ENCODE measurements around the gene EMP2.

EMP2 gene

GRCh38 chr16:10497132-10498101 lies 83.0 kb downstream of the EMP2 start:
- Histone ChIP-seq H3K4me1 (ENCODE audit: control insufficient read depth in 5 of 5, insufficient read depth in 5 of 5, low read length in 5 of 5) (no peaks in the 10 kb centered on the region), H3K36me3 (ENCODE audit: control insufficient read depth in 5 of 5, insufficient read depth in 5 of 5, low read length in 5 of 5) (peaks cover 0 to 2% (median 0%) of the 10 kb centered on the region in 5 donors), H3K4me3 (ENCODE audit: low read depth in 1 of 5, low read length in 5 of 5) (no peak overlapping the region), H3K27ac (ENCODE audit: low read depth, low read length) (no peak overlapping the region), H3K9me3 (ENCODE audit: control insufficient read depth in 5 of 5, low read length in 5 of 5) (peaks cover 0 to 11% (median 8%) of the 10 kb centered on the region in 5 donors), H3K9ac (ENCODE audit: low read length in 5 of 5) (no peak overlapping the region), H3K27me3 (ENCODE audit: control insufficient read depth in 5 of 5, insufficient read depth in 4 of 5, low read length in 5 of 5) (no peaks in the 10 kb centered on the region)

GRCh38 chr16:10495031-10495345 lies 85.4 kb downstream of the EMP2 start:
- peaks cover 0 to under 1% (median 0%) of the 10 kb centered on the region in 5 donors for H3K4me1 ChIP-seq (ENCODE audit: control insufficient read depth in 5 of 5, insufficient read depth in 5 of 5, low read length in 5 of 5)
- no peaks in the 10 kb centered on the region for H3K27me3 ChIP-seq (ENCODE audit: control insufficient read depth in 5 of 5, insufficient read depth in 4 of 5, low read length in 5 of 5)
- no peak overlapping the region for H3K27ac ChIP-seq (ENCODE audit: low read depth, low read length)
- H3K9me3 ChIP-seq (ENCODE audit: control insufficient read depth in 5 of 5, low read length in 5 of 5): peaks cover 0 to 11% (median 8%) of the 10 kb centered on the region in 5 donors
- no peak overlapping the region for H3K4me3 ChIP-seq (ENCODE audit: low read depth in 1 of 5, low read length in 5 of 5)
- no peak overlapping the region for H3K9ac ChIP-seq (ENCODE audit: low read length in 5 of 5)
- H3K36me3 ChIP-seq (ENCODE audit: control insufficient read depth in 5 of 5, insufficient read depth in 5 of 5, low read length in 5 of 5): peaks cover 0 to 2% (median 0%) of the 10 kb centered on the region in 5 donors

GRCh38 chr16:10494343-10495030 lies 85.9 kb downstream of the EMP2 start:
- peaks cover 0 to 2% (median 0%) of the 10 kb centered on the region in 5 donors for H3K36me3 ChIP-seq (ENCODE audit: control insufficient read depth in 5 of 5, insufficient read depth in 5 of 5, low read length in 5 of 5)
- H3K4me3 ChIP-seq (ENCODE audit: low read depth in 1 of 5, low read length in 5 of 5): no peak overlapping the region

GRCh38 chr16:10493276-10493675 lies 87.1 kb downstream of the EMP2 start:
- Histone ChIP-seq H3K36me3 (ENCODE audit: control insufficient read depth in 5 of 5, insufficient read depth in 5 of 5, low read length in 5 of 5) (peaks cover 0 to 2% (median 0%) of the 10 kb centered on the region in 5 donors), H3K9me3 (ENCODE audit: control insufficient read depth in 5 of 5, low read length in 5 of 5) (peaks cover 0 to 11% (median 8%) of the 10 kb centered on the region in 5 donors), H3K27me3 (ENCODE audit: control insufficient read depth in 5 of 5, insufficient read depth in 4 of 5, low read length in 5 of 5) (no peaks in the 10 kb centered on the region), H3K27ac (ENCODE audit: low read depth, low read length) (no peak overlapping the region), H3K9ac (ENCODE audit: low read length in 5 of 5) (no peak overlapping the region), H3K4me1 (ENCODE audit: control insufficient read depth in 5 of 5, insufficient read depth in 5 of 5, low read length in 5 of 5) (peaks cover 0 to 2% (median 0%) of the 10 kb centered on the region in 5 donors), H3K4me3 (ENCODE audit: low read depth in 1 of 5, low read length in 5 of 5) (no peak overlapping the region)

More at GRCh38 chr16:10494343-10495030, 85.9 kb downstream of the EMP2 start:
- Histone ChIP-seq H3K27ac (ENCODE audit: low read depth, low read length) (no peak overlapping the region), H3K27me3 (ENCODE audit: control insufficient read depth in 5 of 5, insufficient read depth in 4 of 5, low read length in 5 of 5) (no peaks in the 10 kb centered on the region), H3K9me3 (ENCODE audit: control insufficient read depth in 5 of 5, low read length in 5 of 5) (peaks cover 0 to 11% (median 8%) of the 10 kb centered on the region in 5 donors), H3K9ac (ENCODE audit: low read length in 5 of 5) (no peak overlapping the region), H3K4me1 (ENCODE audit: control insufficient read depth in 5 of 5, insufficient read depth in 5 of 5, low read length in 5 of 5) (peaks cover 0 to 2% (median 0%) of the 10 kb centered on the region in 5 donors)

- Histone ChIP-seq H3K27ac (ENCODE audit: low read depth, low read length) (no peak overlapping the region), H3K9ac (ENCODE audit: low read length in 5 of 5) (no peak overlapping the region), H3K27me3 (ENCODE audit: control insufficient read depth in 5 of 5, insufficient read depth in 4 of 5, low read length in 5 of 5) (no peaks in the 10 kb centered on the region), H3K36me3 (ENCODE audit: control insufficient read depth in 5 of 5, insufficient read depth in 5 of 5, low read length in 5 of 5) (peaks cover 0 to 5% (median 1%) of the 10 kb centered on the region in 5 donors), H3K4me1 (ENCODE audit: control insufficient read depth in 5 of 5, insufficient read depth in 5 of 5, low read length in 5 of 5) (peaks cover 0 to 2% (median 0%) of the 10 kb centered on the region in 5 donors), H3K4me3 (ENCODE audit: low read depth in 1 of 5, low read length in 5 of 5) (no peak overlapping the region), H3K9me3 (ENCODE audit: control insufficient read depth in 5 of 5, low read length in 5 of 5) (peaks cover 0 to 17% (median 6%) of the 10 kb centered on the region in 5 donors)
Observed at GRCh38 chr16:10490141-10490540, 90.3 kb downstream of the EMP2 start.

GRCh38 chr16:10485698-10486382 lies 94.6 kb downstream of the EMP2 start:
- peaks cover 0 to 2% (median 0%) of the 10 kb centered on the region in 5 donors for H3K4me1 ChIP-seq (ENCODE audit: control insufficient read depth in 5 of 5, insufficient read depth in 5 of 5, low read length in 5 of 5)
- no peaks in the 10 kb centered on the region for H3K27me3 ChIP-seq (ENCODE audit: control insufficient read depth in 5 of 5, insufficient read depth in 4 of 5, low read length in 5 of 5)
- H3K9me3 ChIP-seq (ENCODE audit: control insufficient read depth in 5 of 5, low read length in 5 of 5): peaks cover 0 to 10% (median 4%) of the 10 kb centered on the region in 5 donors
- H3K27ac ChIP-seq (ENCODE audit: low read depth, low read length): no peak overlapping the region
- H3K36me3 ChIP-seq (ENCODE audit: control insufficient read depth in 5 of 5, insufficient read depth in 5 of 5, low read length in 5 of 5): peaks cover 0 to 25% (median 10%) of the 10 kb centered on the region in 5 donors
- no peak overlapping the region for H3K4me3 ChIP-seq (ENCODE audit: low read depth in 1 of 5, low read length in 5 of 5)
- no peak overlapping the region for H3K9ac ChIP-seq (ENCODE audit: low read length in 5 of 5)

- Histone ChIP-seq H3K4me3 (ENCODE audit: low read depth in 1 of 5, low read length in 5 of 5) (no peak overlapping the region), H3K9ac (ENCODE audit: low read length in 5 of 5) (no peak overlapping the region), H3K36me3 (ENCODE audit: control insufficient read depth in 5 of 5, insufficient read depth in 5 of 5, low read length in 5 of 5) (peaks cover 0 to 27% (median 10%) of the 10 kb centered on the region in 5 donors), H3K27me3 (ENCODE audit: control insufficient read depth in 5 of 5, insufficient read depth in 4 of 5, low read length in 5 of 5) (no peaks in the 10 kb centered on the region), H3K27ac (ENCODE audit: low read depth, low read length) (no peak overlapping the region), H3K9me3 (ENCODE audit: control insufficient read depth in 5 of 5, low read length in 5 of 5) (peaks cover 0 to 10% (median 4%) of the 10 kb centered on the region in 5 donors), H3K4me1 (ENCODE audit: control insufficient read depth in 5 of 5, insufficient read depth in 5 of 5, low read length in 5 of 5) (peaks cover 0 to 2% (median 0%) of the 10 kb centered on the region in 5 donors)
Observed at GRCh38 chr16:10485159-10485558, 95.2 kb downstream of the EMP2 start.

GRCh38 chr16:10480151-10480550 lies 100.2 kb downstream of the EMP2 start:
- Histone ChIP-seq H3K27me3 (ENCODE audit: control insufficient read depth in 5 of 5, insufficient read depth in 4 of 5, low read length in 5 of 5) (no peaks in the 10 kb centered on the region), H3K9me3 (ENCODE audit: control insufficient read depth in 5 of 5, low read length in 5 of 5) (peaks cover 0 to 1% (median 0%) of the 10 kb centered on the region in 5 donors), H3K9ac (ENCODE audit: low read length in 5 of 5) (no peak overlapping the region), H3K36me3 (ENCODE audit: control insufficient read depth in 5 of 5, insufficient read depth in 5 of 5, low read length in 5 of 5) (peaks cover 0 to 26% (median 7%) of the 10 kb centered on the region in 5 donors), H3K4me1 (ENCODE audit: control insufficient read depth in 5 of 5, insufficient read depth in 5 of 5, low read length in 5 of 5) (no peaks in the 10 kb centered on the region), H3K27ac (ENCODE audit: low read depth, low read length) (no peak overlapping the region), H3K4me3 (ENCODE audit: low read depth in 1 of 5, low read length in 5 of 5) (no peak overlapping the region)

Measured in subcutaneous abdominal adipose tissue (tissue), 5 donors.